GM19025 (cell line): ENCODE data around the gene OXNAD1.

ENCODE experiments used
- ATAC-seq: cut with Tn5 transposase; IDR thresholded peaks from one replicate; pipeline ENCODE4 v1.9.1; 2021; ENCODE audit warnings: mild to moderate bottlenecking, low read depth, moderate library complexity; ENCODE audit not compliant: unreplicated experiment

The OXNAD1 gene

GRCh38 chr3:16264708-16265454 lies at the start of gene OXNAD1, which contains the start of gene DPH3:
Gene OXNAD1, plus strand, starts transcription at chr3:16265212. Its CDS starts 5,741 bp downstream, at chr3:16270953.
Gene DPH3, minus strand, starts transcription at chr3:16264943. Its CDS starts 67 bp downstream, at chr3:16264876.
- peak; percentile 99 for ATAC-seq

GRCh38 chr3:16216373-16216935 lies 48.6 kb upstream of the OXNAD1 start:
- ATAC-seq, result no peak

- ATAC-seq, result no peak
Measured at GRCh38 chr3:16219777-16220176, 45.2 kb upstream of the OXNAD1 start.

GRCh38 chr3:16221990-16222389 lies 43.0 kb upstream of the OXNAD1 start:
- ATAC-seq, result no peak

GRCh38 chr3:16222547-16222946 lies 42.5 kb upstream of the OXNAD1 start:
- ATAC-seq, result no peak

GRCh38 chr3:16224325-16224724 lies 40.7 kb upstream of the OXNAD1 start:
- no peak for ATAC-seq

- no peak for ATAC-seq
Measured at GRCh38 chr3:16227566-16227965, 37.4 kb upstream of the OXNAD1 start.

GRCh38 chr3:16229681-16230080 lies 35.3 kb upstream of the OXNAD1 start:
- ATAC-seq, result no peak

- ATAC-seq, result no peak
Measured at GRCh38 chr3:16231983-16232382, 33.0 kb upstream of the OXNAD1 start.

GRCh38 chr3:16233806-16234205 lies 31.2 kb upstream of the OXNAD1 start:
- no peak for ATAC-seq

- no peak for ATAC-seq
Measured at GRCh38 chr3:16234281-16234680, 30.7 kb upstream of the OXNAD1 start.

GRCh38 chr3:16236030-16236639 lies 28.9 kb upstream of the OXNAD1 start:
- ATAC-seq, result no peak

GRCh38 chr3:16236856-16237393 lies 28.1 kb upstream of the OXNAD1 start:
- no peak for ATAC-seq

- ATAC-seq, result no peak
Measured at GRCh38 chr3:16239086-16239770, 25.8 kb upstream of the OXNAD1 start.

GRCh38 chr3:16239780-16240179 lies 25.2 kb upstream of the OXNAD1 start:
- ATAC-seq, result no peak

GRCh38 chr3:16240229-16241023 lies 24.6 kb upstream of the OXNAD1 start:
- ATAC-seq, result no peak

GRCh38 chr3:16241225-16241624 lies 23.8 kb upstream of the OXNAD1 start:
- ATAC-seq, result no peak

GRCh38 chr3:16242177-16242576 lies 22.8 kb upstream of the OXNAD1 start:
- ATAC-seq, result no peak

GRCh38 chr3:16243706-16244490 lies 21.1 kb upstream of the OXNAD1 start:
- ATAC-seq, result no peak
